Right lobe of liver (tissue), 6 donors: ENCODE results near the gene MBD3. TPM values are rescaled to one million over a fixed set of nuclear protein-coding genes. Genes with fewer than 3 reads are reported as not detected.

Source experiments
- ATAC-seq, 4 donors: fragments of 200-7000 bp; cut with Tn5 transposase; one replicate each; pipeline ENCODE4 v1.9.1; 2020; ENCODE audit warnings: mild to moderate bottlenecking in 4 of 4, moderate library complexity in 4 of 4
- DNase-seq, 3 donors: peaks; one replicate each; pipeline ENCODE4 v3.0.0-alpha.2; 2020
- H3K27ac ChIP-seq, 3 donors: fragments of 200-600 bp; one replicate each; pipeline ENCODE4 v1.8.0; 2022
- H3K27me3 ChIP-seq, 2 donors: fragments of 200-600 bp; one replicate each; pipeline ENCODE4 v1.8.0; 2022
- H3K36me3 ChIP-seq, 4 donors: fragments of 200-600 bp; sonication (generic) in 1 of 4; one replicate each; pipeline versions ENCODE4 v1.5.1 to v1.8.0; 2017 to 2022; ENCODE audit warnings: control low read depth in 1 of 4
- H3K4me1 ChIP-seq, 4 donors: fragments of 200-600 bp; sonication (generic) in 1 of 4; one replicate each; pipeline versions ENCODE4 v1.5.1 to v1.8.0; 2017 to 2022; ENCODE audit warnings: control low read depth in 1 of 4
- H3K4me3 ChIP-seq, 3 donors: fragments of 200-600 bp; one replicate each; pipeline ENCODE4 v1.8.0; 2022
- H3K9me3 ChIP-seq, 4 donors: fragments of 200-600 bp; sonication (generic) in 1 of 4; one replicate each; pipeline versions ENCODE4 v1.5.1 to v1.8.0; 2017 to 2022; ENCODE audit warnings: control low read depth in 1 of 4
- CTCF ChIP-seq, 4 donors: fragments of 200-600 bp in 3 of 4; fragments of 450-650 bp in 1 of 4; IDR thresholded peaks; one replicate each; pipeline versions ENCODE4 v1.5.1 to v1.8.0; 2016 to 2022; ENCODE audit warnings: antibody characterized with exemption in 4 of 4, mild to moderate bottlenecking in 2 of 4
- POLR2A ChIP-seq: fragments of 450-650 bp; IDR thresholded peaks from one replicate; pipeline ENCODE4 v1.6.1; 2017; ENCODE audit warnings: antibody characterized with exemption, mild to moderate bottlenecking
- WGBS: methylation state at CpG from one replicate; pipeline ENCODE4 v1.1.6; 2018; ENCODE audit warnings: low coverage, low lambda C conversion rate; ENCODE audit not compliant: insufficient coverage; ENCODE audit errors: missing lambda C conversion rate; 5-methylcytosine and 5-hydroxymethylcytosine counted together
- intact Hi-C, 2 donors: fragments of 100-400 bp; cut with DNase I; formaldehyde crosslinking; loops; one replicate each; pipeline versions ENCODE4 v1.11.2 to v1.14.1; 2022
- total RNA-seq, 6 experiments: library from RNA; depleted of rRNA in 2 of 6; stranded (reverse); fragments of >200 nt in 2 of 6; fragmentation: NEBNext Ultra II Directional in 3 of 6; extraction: Animal tissue kit (Norgen Biotek cat#: 25700) in 3 of 6; gene quantifications; one replicate each; pipeline versions ENCODE4 v1.1.0 to v1.2.4, GENCODE V29; 2016 to 2023
- donor health status: DM: no; HTN: yes; CAD: no.
- donor health status: DM: no; HTN: no; CAD: no.
- donor health status: DM: no; HTN: no; CAD: no.
- donor health status: DM: no; HTN: yes; CAD: no.
- donor health status: DM: no; HTN: yes; CAD: no.

The MBD3 gene
- total RNA-seq, 6 experiments from 2014 or later = 27.3 to 72.1 (median 30.1) TPM

- no peaks in the 10 kb centered on the region for H3K4me1 ChIP-seq
- WGBS = 89% methylated on average over 19 of the region's 24 CpGs
- no peaks in the 10 kb centered on the region for H3K27me3 ChIP-seq
- intact Hi-C loops = loop anchor here (10.0 kb wide), 2 partner anchors 120 to 230 kb away; no protein-coding TSS in a partner anchor
- no peaks in the 10 kb centered on the region for H3K36me3 ChIP-seq
- no peak for ATAC-seq
- no peak overlapping the region for H3K4me3 ChIP-seq
- no peak for DNase-seq
- H3K9me3 ChIP-seq = no peaks in the 10 kb centered on the region
- TF ChIP-seq CTCF (IDR thresholded peaks at IDR 0.05) = no peak
- no peak for TF ChIP-seq POLR2A
- no peak overlapping the region for H3K27ac ChIP-seq
These were observed 37.7 kb downstream of the MBD3 start for GRCh38 chr19:1554968-1555367.

- no peak for ATAC-seq
These were observed 39.2 kb downstream of the MBD3 start for GRCh38 chr19:1553415-1553814.

GRCh38 chr19:1551068-1552040 lies 41.3 kb downstream of the MBD3 start:
- H3K9me3 ChIP-seq = no peaks in the 10 kb centered on the region
- DNase-seq (no peak), ATAC-seq (peak in 1 of 4 donors; percentile 18)
- no peaks in the 10 kb centered on the region for H3K36me3 ChIP-seq
- WGBS = 77% methylated on average over 11 of the region's 17 CpGs
- no peak for TF ChIP-seq POLR2A
- no peak for TF ChIP-seq CTCF (IDR thresholded peaks at IDR 0.05)
- H3K27me3 ChIP-seq = no peaks in the 10 kb centered on the region
- intact Hi-C loops = loop anchor here (10.0 kb wide), 2 partner anchors 123 to 233 kb away; no protein-coding TSS in a partner anchor
- no peaks in the 10 kb centered on the region for H3K4me1 ChIP-seq
- no peak overlapping the region for H3K27ac ChIP-seq
- H3K4me3 ChIP-seq = no peak overlapping the region

More at GRCh38 chr19:1553415-1553814, 39.2 kb downstream of the MBD3 start:
- H3K27ac ChIP-seq = no peak overlapping the region
- no peaks in the 10 kb centered on the region for H3K36me3 ChIP-seq
- 93% methylated on average over 5 of the region's 10 CpGs for WGBS
- H3K27me3 ChIP-seq = no peaks in the 10 kb centered on the region
- TF ChIP-seq POLR2A (no peak), CTCF (IDR thresholded peaks at IDR 0.05) (no peak)
- no peaks in the 10 kb centered on the region for H3K4me1 ChIP-seq
- intact Hi-C loops = loop anchor here (10.0 kb wide), 2 partner anchors 121 to 231 kb away; no protein-coding TSS in a partner anchor
- no peak overlapping the region for H3K4me3 ChIP-seq
- no peaks in the 10 kb centered on the region for H3K9me3 ChIP-seq
- no peak for DNase-seq

GRCh38 chr19:1549332-1549945 lies 43.2 kb downstream of the MBD3 start:
- 68% methylated on average over 4 of the region's 4 CpGs for WGBS
- TF ChIP-seq CTCF (IDR thresholded peaks at IDR 0.05) (no peak), POLR2A (no peak)
- no peaks in the 10 kb centered on the region for H3K9me3 ChIP-seq
- DNase-seq = no peak
- no peaks in the 10 kb centered on the region for H3K27me3 ChIP-seq
- ATAC-seq = no peak
- no peak overlapping the region for H3K4me3 ChIP-seq
- H3K36me3 ChIP-seq = no peaks in the 10 kb centered on the region
- peaks cover 0 to 3% (median 1%) of the 10 kb centered on the region in 4 donors for H3K4me1 ChIP-seq
- intact Hi-C loops = loop anchor here (5.0 to 10.0 kb wide), 2 partner anchors 123 to 215 kb away; no protein-coding TSS in a partner anchor
- H3K27ac ChIP-seq = no peak overlapping the region
